Cardiac fibroblast (primary cell): Measurements from ENCODE around the gene SLC17A9.
A peak's percentile ranks its signal among the peaks of the same experiment; 100 is the strongest.

Experiments used
- DNase-seq, 2 donors: peaks; one replicate each; pipeline versions ENCODE4 v3.0.0 to v3.0.0-alpha.2; 2010; ENCODE audit warnings: low read depth in 2 of 2
- H3K4me3 ChIP-seq, 2 donors: replicated peaks in 1 of 2; 1 replicate in 1 of 2; 2 replicates in 1 of 2; pipeline ENCODE4 v1.5.1; 2011; ENCODE audit warnings: low read depth in 2 of 2, low read length in 2 of 2, mild to moderate bottlenecking in 2 of 2, moderate library complexity in 1 of 2
- TF ChIP-seq, protein P1 (sequence below): IDR thresholded peaks from one replicate; pipeline ENCODE4 v1.5.1; 2011; ENCODE audit warnings: low read depth, mild to moderate bottlenecking, low read length, inconsistent platforms

SLC17A9 gene

DNA sequence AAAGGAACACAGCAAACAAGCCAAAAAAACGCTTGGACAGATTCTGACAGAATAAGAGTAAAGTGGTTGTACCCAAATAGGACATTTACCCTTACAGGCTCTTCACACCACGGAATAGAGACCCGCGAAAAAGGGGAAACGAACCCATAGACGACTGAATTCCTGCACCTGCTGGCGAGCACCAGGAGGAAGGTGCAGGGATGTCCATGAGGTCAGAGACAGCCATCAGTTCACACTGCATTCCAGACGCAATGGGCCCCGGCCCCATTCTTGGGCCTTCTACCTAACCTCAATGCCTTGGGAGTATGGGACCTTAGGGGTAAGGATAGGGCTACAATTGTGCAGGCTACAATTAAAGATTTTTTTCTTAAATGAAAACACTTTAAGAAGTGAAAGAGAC, 21.0 kb upstream of the SLC17A9 start:
- TF ChIP-seq, protein P1, sequence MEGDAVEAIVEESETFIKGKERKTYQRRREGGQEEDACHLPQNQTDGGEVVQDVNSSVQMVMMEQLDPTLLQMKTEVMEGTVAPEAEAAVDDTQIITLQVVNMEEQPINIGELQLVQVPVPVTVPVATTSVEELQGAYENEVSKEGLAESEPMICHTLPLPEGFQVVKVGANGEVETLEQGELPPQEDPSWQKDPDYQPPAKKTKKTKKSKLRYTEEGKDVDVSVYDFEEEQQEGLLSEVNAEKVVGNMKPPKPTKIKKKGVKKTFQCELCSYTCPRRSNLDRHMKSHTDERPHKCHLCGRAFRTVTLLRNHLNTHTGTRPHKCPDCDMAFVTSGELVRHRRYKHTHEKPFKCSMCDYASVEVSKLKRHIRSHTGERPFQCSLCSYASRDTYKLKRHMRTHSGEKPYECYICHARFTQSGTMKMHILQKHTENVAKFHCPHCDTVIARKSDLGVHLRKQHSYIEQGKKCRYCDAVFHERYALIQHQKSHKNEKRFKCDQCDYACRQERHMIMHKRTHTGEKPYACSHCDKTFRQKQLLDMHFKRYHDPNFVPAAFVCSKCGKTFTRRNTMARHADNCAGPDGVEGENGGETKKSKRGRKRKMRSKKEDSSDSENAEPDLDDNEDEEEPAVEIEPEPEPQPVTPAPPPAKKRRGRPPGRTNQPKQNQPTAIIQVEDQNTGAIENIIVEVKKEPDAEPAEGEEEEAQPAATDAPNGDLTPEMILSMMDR: no peak
- no peak for DNase-seq

DNA sequence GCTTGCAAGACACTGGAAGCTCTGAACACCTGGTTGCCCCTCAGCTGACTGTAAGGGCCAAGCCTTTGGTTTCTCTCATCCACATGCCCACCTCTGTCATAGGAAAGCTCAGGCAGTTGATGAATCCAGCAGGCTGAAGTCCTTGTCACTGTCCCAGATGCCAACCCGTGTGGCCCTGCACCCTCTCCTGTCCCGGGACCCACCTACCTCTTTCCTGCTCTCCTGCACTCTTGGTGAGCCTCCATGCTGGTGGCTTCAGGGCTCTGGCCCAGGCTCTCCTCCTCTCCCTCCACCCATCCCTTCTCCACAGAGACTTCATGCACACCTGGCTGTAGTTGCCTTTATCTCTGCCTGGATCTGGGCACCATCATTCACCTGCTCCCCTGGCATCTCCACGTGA, 18.5 kb upstream of the SLC17A9 start:
- H3K4me3 ChIP-seq: no peak overlapping the region
- TF ChIP-seq, protein P1: no peak
- no peak for DNase-seq

More for the DNA sequence above, 21.0 kb upstream of the SLC17A9 start:
- H3K4me3 ChIP-seq: no peak overlapping the region

DNA sequence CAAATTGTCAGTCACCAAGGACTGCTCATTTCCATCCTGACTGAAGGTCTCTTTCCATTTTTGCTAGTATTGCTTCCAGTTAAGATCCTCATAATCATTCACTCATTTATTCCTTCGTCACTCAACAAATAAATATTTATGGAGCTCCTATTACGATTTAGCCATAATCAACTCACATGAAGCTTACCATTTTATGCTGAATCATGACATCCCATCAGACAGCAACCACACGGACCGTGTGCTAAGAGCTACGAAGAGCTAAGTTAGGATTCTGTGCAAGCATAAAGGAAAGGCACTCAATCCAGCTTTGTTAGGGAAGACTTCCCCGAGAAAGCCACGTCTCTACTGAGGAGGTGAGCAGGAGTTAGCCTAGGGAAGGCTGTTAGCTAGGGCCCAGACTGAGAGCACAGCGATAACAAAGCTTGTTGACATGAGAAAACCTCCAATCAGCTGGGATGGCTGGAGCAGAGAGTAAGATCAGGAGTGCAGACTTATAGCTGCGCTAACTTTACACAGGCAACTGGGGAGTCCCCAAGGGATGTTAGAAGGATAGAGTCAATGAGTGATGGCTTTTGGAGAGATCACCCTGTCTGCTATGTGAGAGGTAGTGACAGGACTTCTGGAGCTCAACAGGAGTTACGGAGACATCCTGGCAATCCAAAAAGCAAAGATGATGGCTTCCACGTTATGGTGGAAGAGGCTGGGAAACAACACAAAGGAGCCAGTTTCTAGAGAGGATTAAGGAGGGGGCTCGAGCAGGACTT, 17.1 kb upstream of the SLC17A9 start:
- TF ChIP-seq, protein P1: no peak
- H3K4me3 ChIP-seq: no peak overlapping the region

DNA sequence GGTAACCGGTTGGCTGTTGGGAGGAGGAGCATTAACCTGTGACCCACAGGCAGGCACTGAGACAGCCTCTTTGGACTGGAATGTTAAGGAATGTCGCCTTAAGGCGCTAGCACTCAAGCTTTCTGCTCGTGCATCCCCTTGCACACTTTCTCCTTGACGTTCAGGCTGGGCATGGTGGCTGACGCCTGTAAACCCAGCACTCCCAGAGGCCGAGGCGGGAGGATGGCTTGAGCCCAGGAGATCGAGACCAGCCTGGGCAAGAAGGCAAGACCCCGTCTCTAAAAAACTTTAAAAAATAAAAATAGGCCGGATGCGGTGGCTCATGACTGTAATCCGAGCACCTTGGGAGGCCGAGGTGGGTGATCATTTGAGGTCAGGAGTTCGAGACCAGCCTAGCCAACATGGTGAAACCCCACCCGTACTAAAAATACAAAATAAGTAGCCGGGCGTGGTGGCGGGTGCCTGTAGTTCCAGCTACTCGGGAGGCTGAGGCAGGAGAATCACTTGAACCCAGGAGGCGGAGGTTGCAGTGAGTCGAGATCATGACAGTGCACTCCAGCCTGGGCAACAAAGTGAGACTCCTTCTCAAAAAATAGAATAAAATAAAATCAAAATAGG, 16.4 kb upstream of the SLC17A9 start:
- DNase-seq: no peak
- TF ChIP-seq, protein P1: no peak
- peak overlapping the region in 1 of 2 donors; percentile 96 for H3K4me3 ChIP-seq

More for the DNA sequence above, 17.1 kb upstream of the SLC17A9 start:
- no peak for DNase-seq

DNA sequence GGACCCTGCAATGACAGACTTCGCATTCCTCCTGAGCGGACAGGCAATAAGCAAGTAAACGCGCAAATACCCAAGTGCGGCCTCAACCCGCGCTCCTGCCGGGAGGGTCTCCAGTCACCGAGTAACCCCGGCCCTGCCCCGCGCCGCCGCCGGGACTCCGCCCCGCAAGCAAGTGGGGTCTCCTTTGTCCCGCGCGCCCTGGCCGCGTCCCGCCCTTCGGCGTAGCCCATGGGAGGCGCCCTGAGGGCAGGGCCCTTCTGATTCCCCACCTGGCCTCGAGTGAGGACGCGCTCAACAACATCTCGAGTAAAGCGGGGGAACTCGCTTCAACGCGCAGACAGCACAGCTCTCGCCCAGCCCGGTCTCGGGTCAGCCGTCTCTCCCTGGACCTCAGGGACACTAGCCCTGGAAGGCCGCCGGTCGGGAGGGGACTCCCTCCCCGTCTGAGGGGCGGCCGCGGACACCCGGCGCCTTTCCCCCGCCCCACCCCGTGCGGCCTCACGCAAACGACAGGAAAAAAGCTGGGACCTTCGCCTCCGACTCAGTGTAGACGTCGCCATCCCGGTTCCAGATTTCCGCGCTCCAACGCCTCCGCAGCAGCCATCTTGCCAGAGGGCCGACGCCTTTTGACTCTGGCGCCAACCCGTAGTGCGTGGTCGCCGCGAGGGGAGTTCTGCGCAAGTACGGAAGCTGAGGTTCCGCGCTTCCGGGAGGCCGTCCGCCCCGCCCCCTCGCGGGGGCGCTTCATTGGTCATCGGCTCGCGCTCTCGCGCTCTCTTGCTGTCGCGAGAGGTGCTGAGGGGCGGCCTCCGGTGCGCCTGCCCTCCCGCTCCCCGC, 15.0 kb upstream of the SLC17A9 start:
- TF ChIP-seq, protein P1: no peak
- DNase-seq: peak; percentile 96 to 98
- peak overlapping the region; percentile 94 to 96 for H3K4me3 ChIP-seq

DNA sequence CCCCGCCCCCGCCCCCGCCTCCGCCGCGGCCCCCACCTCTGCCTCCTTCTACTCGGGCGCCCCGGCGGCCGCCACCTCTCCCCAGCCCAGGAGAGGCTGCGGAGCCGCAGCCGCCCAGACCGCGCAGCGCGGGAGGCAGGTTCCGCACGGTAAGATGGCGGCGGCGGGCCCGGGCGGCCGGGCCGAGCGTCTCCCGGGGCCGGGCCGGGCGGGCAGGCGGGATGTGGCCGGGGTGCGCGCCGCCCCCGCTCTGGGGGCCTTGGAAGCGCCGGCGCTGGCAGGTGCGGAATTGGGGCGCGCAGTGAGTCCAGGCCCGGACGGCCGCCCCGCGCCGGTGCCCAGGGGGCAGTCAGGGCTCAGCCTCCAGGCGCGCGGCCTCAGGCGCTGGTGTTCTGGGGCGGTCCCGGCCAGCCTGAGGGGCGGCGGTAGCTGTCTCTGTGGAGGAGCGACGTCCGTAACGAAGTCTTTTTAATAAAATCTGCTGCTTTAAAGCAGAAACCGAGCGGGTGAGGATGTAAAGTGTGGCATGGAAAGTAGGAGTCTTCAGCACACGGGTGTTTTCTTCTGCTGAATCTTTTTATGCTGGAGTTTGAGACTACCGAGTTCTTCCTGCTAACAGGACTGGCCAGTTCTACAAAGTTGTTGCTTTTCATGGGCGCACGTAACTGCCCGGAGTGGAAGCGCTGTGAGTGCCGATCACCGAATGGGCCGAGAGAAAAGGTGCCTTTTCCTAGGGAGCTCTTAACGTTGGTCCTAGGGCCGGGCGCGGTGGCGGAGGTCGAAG, 14.2 kb upstream of the SLC17A9 start, which contains the start of gene GID8:
Gene GID8 (plus strand): TSS at position 43 of the 784 bp plus-strand sequence. CDS start 3,356 bp downstream, outside the sequence.
- peak; percentile 50 to 63 for DNase-seq

More for the DNA sequence above, 14.2 kb upstream of the SLC17A9 start, which contains the start of gene GID8:
- TF ChIP-seq, protein P1: no peak
- peak within 1 kb of the TSS; percentile 94 to 96 for H3K4me3 ChIP-seq
